ENCODE measurements around the gene MXRA8.

MXRA8 gene

DNA sequence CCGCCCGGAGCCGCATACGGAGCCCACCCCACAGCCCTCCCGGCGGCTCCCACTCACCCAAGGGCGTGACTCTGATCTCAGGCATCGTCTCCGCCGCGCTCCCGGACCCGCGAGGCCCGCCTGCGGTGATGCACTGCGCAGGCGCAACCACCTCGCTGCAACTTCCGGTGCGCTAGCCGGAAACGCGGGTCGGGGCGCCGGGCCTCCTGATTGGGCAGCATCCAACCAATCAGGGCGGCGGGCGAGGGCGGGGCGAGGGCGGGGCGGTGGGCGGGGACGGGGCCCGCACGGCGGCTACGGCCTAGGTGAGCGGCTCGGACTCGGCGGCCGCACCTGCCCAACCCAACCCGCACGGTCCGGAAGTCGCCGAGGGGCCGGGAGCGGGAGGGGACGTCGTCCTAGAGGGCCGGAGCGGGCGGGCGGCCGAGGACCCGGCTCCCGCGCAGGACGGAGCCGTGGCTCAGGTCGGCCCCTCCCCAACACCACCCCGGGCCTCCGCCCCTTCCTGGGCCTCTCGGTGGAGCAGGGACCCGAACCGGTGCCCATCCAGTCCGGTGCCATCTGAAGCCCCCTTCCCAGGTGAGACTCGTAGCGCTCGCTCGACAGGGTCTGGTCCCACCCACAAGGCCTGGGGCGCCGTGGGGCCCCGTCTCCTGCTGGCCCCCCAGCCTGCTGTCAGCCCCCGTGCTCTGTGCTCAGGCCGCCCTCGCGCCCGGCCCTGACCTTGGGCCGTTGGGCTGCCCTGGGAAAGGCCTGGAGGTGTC is 33.6 kb downstream of the MXRA8 start, which contains the start of the genes CPTP and INTS11:
TSS of gene CPTP (plus strand) at position 279 of the 764 bp plus-strand sequence. CDS start 2,109 bp downstream, outside the sequence.
TSS of gene INTS11 (minus strand) at position 137 of the 764 bp plus-strand sequence. CDS start at position 85, 52 bp downstream.
- TF ChIP-seq CTCF (IDR thresholded peaks at IDR 0.05; ENCODE audit: low read length) (no peak), EZH2phosphoT487 (IDR thresholded peaks at IDR 0.05; ENCODE audit: low read length) (no peak), EZH2 (optimal IDR thresholded peaks at IDR 0.05; ENCODE audit: low read depth, low read length) (no peak)
- Histone ChIP-seq H3K36me3 (replicated peaks; ENCODE audit: insufficient read depth, low read length) (no peaks in the 10 kb centered on the region), H3K79me2 (ENCODE audit: low read length) (peaks cover 69% of the 10 kb centered on the region)

GRCh38 chr1:1324084-1324523 is 34.3 kb downstream of the MXRA8 start:
- H3K36me3 ChIP-seq (replicated peaks; ENCODE audit: insufficient read depth, low read length), result no peaks in the 10 kb centered on the region
- H3F3A ChIP-seq (ENCODE audit: insufficient read depth, low read length), result 0 out of 2 replicates have a peak, but pooled peaks cover 6% of the 10 kb centered on the region
- no peaks in the 10 kb centered on the region for H3K9me2 ChIP-seq (replicated peaks; ENCODE audit: insufficient read depth, low read length)
- H3K4me3 ChIP-seq (ENCODE audit: low read length), result peak overlapping the region; percentile 99
- H3K27ac ChIP-seq (ENCODE audit: low read length), result no peak overlapping the region
- peak overlapping the region; percentile 64 for H3K4me2 ChIP-seq (ENCODE audit: low read depth, low read length)
- H3K4me1 ChIP-seq (ENCODE audit: low read length), result peaks cover 3% of the 10 kb centered on the region; the same call in 1 of the 2 replicates
- no peak for TF ChIP-seq CTCF (IDR thresholded peaks at IDR 0.05; ENCODE audit: low read length)
- peak overlapping the region; percentile 70; the same call in 1 of the 2 replicates for H2AFZ ChIP-seq (ENCODE audit: low read length)
- H4K20me1 ChIP-seq (ENCODE audit: insufficient read depth, low read length), result peaks cover 12% of the 10 kb centered on the region; the same call in 1 of the 2 replicates
- H3K27me3 ChIP-seq (replicated peaks; ENCODE audit: insufficient read depth, low read length), result no peaks in the 10 kb centered on the region
- H3K79me2 ChIP-seq (ENCODE audit: low read length), result peaks cover 75% of the 10 kb centered on the region
- no peak for DNase-seq
- H3K9ac ChIP-seq (ENCODE audit: low read length), result peak overlapping the region; percentile 87
- H3K9me3 ChIP-seq (replicated peaks; ENCODE audit: insufficient read depth, low read length), result no peaks in the 10 kb centered on the region

More for the DNA sequence above, 33.6 kb downstream of the MXRA8 start, which contains the start of the genes CPTP and INTS11:
- 0 out of 2 replicates have a peak, but pooled peaks cover 6% of the 10 kb centered on the region for H3F3A ChIP-seq (ENCODE audit: insufficient read depth, low read length)
- no peaks in the 10 kb centered on the region for H3K9me3 ChIP-seq (replicated peaks; ENCODE audit: insufficient read depth, low read length)
- peak within 1 kb of the TSS; percentile 99 for H3K4me3 ChIP-seq (ENCODE audit: low read length)
- H3K27ac ChIP-seq (ENCODE audit: low read length), result peak within 1 kb of the TSS; percentile 63; the same call in 1 of the 2 replicates
- no peaks in the 10 kb centered on the region for H3K27me3 ChIP-seq (replicated peaks; ENCODE audit: insufficient read depth, low read length)
- peaks cover 12% of the 10 kb centered on the region; the same call in 1 of the 2 replicates for H4K20me1 ChIP-seq (ENCODE audit: insufficient read depth, low read length)
- no peaks in the 10 kb centered on the region for H3K9me2 ChIP-seq (replicated peaks; ENCODE audit: insufficient read depth, low read length)
- peak within 1 kb of the TSS; percentile 95 for H3K9ac ChIP-seq (ENCODE audit: low read length)
- peak within 1 kb of the TSS; percentile 90 for H3K4me2 ChIP-seq (ENCODE audit: low read depth, low read length)
- DNase-seq, result peak; percentile 95
- H2AFZ ChIP-seq (ENCODE audit: low read length), result peak within 1 kb of the TSS; percentile 84
- peaks cover 3% of the 10 kb centered on the region; the same call in 1 of the 2 replicates for H3K4me1 ChIP-seq (ENCODE audit: low read length)

DNA sequence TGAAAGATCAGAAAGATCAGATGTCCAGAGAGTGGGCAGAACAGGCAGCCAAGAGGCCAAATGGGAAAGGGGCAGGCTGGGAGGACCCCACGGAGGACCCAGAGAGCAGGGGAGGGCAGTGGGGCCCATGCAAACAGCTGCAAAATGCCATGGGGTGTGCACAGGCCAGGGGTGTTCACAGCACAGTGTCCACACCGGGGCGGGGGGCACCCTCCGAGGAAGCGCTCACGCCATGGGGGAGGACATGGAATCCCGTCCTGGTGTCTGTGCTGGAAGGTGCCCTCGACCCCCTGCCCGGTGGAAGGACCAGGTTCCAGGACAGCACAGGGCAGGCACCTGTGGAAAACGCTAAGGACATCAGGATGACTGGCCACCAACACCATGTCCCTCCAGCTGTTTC is 35.4 kb downstream of the MXRA8 start:
- H3F3A ChIP-seq (ENCODE audit: insufficient read depth, low read length), result 0 out of 2 replicates have a peak, but pooled peaks cover 6% of the 10 kb centered on the region
- no peaks in the 10 kb centered on the region for H3K27me3 ChIP-seq (replicated peaks; ENCODE audit: insufficient read depth, low read length)
- H3K9ac ChIP-seq (ENCODE audit: low read length), result no peak overlapping the region
- H3K9me2 ChIP-seq (replicated peaks; ENCODE audit: insufficient read depth, low read length), result no peaks in the 10 kb centered on the region
- DNase-seq, result no peak
- H2AFZ ChIP-seq (ENCODE audit: low read length), result no peak overlapping the region
- H3K4me2 ChIP-seq (ENCODE audit: low read depth, low read length), result peak overlapping the region; percentile 66; the same call in 1 of the 2 replicates
- H3K4me3 ChIP-seq (ENCODE audit: low read length), result no peak overlapping the region
- H3K27ac ChIP-seq (ENCODE audit: low read length), result no peak overlapping the region
- peaks cover 3% of the 10 kb centered on the region; the same call in 1 of the 2 replicates for H3K4me1 ChIP-seq (ENCODE audit: low read length)
- H3K9me3 ChIP-seq (replicated peaks; ENCODE audit: insufficient read depth, low read length), result no peaks in the 10 kb centered on the region
- H3K79me2 ChIP-seq (ENCODE audit: low read length), result peaks cover 80% of the 10 kb centered on the region
- peaks cover 12% of the 10 kb centered on the region; the same call in 1 of the 2 replicates for H4K20me1 ChIP-seq (ENCODE audit: insufficient read depth, low read length)
- no peaks in the 10 kb centered on the region for H3K36me3 ChIP-seq (replicated peaks; ENCODE audit: insufficient read depth, low read length)
- TF ChIP-seq EZH2 (optimal IDR thresholded peaks at IDR 0.05; ENCODE audit: low read depth, low read length) (no peak), CTCF (IDR thresholded peaks at IDR 0.05; ENCODE audit: low read length) (no peak), EZH2phosphoT487 (IDR thresholded peaks at IDR 0.05; ENCODE audit: low read length) (no peak)
